ENCODE results near the gene GOSR1.

DNA sequence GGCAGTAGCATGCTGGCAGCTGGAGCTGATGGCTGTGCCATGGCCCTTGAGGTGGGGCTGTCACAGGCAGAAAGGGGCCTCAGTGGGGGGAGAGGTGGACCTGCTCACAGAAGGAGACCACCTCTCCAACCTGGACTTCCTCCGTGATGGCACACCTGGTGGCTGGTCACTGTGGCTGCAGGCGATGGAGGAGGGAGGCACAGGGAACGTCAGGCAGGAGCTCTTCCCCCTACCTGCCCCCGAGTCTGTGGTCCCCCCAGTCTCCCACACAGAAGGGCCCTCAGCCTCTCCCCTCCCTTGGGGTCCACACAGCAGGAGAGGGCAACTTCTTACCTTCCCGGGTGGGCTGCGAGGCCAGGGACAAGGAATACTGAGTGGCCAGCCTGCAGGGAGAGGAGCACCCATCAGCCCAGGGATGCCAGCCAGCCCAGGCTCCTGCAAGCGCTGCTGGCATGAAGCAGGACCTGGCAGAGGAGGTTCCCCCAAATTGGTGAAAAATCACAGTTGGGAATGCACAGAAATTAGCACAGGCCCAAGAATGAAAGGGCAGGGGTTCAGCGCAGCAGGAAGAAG, 96.5 kb downstream of the GOSR1 start:
- TF ChIP-seq, protein P1, sequence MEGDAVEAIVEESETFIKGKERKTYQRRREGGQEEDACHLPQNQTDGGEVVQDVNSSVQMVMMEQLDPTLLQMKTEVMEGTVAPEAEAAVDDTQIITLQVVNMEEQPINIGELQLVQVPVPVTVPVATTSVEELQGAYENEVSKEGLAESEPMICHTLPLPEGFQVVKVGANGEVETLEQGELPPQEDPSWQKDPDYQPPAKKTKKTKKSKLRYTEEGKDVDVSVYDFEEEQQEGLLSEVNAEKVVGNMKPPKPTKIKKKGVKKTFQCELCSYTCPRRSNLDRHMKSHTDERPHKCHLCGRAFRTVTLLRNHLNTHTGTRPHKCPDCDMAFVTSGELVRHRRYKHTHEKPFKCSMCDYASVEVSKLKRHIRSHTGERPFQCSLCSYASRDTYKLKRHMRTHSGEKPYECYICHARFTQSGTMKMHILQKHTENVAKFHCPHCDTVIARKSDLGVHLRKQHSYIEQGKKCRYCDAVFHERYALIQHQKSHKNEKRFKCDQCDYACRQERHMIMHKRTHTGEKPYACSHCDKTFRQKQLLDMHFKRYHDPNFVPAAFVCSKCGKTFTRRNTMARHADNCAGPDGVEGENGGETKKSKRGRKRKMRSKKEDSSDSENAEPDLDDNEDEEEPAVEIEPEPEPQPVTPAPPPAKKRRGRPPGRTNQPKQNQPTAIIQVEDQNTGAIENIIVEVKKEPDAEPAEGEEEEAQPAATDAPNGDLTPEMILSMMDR (conservative IDR thresholded peaks at IDR 0.05): no peak
- TF ChIP-seq ZFX (IDR thresholded peaks at IDR 0.05): no peak

All from C4-2B (cell line).